ENCODE data around the gene ECI1.

Gene ECI1

DNA sequence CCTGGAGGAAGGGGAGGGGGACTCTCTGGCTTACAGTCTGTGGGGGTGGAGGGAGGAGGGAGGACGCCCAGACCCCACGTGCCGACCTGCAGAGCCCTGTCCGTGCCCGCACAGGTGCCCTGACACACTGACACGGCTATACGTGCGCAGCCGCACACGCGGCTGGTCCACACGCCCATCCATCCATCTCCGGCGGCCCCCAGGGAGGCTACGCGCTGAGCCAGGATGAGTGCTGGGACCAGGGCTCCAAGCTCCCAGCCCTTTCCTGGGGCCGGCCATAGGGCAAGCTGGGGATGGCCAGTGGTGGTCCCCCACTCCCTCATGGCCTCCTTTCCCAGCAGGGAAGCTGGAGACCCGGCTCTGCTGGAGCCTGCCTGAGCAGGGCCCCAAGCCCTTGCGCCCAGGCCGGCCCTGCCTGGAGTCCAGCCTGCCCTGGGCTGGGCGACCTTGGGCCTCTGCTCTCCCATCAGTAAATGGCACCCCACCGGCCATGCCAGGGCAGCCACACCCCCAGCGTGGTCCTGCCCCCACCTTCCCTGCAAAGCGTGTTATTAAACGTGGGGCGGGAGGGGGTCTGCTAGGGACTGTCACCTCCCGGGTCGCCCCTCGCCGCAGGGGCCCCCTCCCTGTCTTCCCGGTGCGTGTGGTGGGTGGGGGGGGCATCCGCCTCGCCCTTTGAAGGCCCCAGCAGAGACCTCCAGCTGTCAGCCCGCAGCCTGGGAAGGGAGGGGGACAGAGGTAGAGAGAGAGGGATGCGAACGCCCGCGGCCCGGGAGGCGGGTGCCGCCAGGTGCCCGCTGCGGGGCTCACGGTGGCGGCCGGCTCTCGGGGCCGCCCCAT is 55.8 kb downstream of the ECI1 start:
- Histone ChIP-seq H3K27ac (ENCODE audit: low read length) (no peak overlapping the region), H3K27me3 (ENCODE audit: insufficient read depth, low read length) (peaks cover 52% of the 10 kb centered on the region), H3K9ac (ENCODE audit: low read depth, low read length) (no peak overlapping the region), H3K36me3 (ENCODE audit: insufficient read depth, low read depth, low read length) (no peaks in the 10 kb centered on the region), H3K9me3 (ENCODE audit: insufficient read depth, low read depth, low read length) (no peaks in the 10 kb centered on the region), H3K4me3 (ENCODE audit: low read length) (peak overlapping the region; percentile 48; the same call in 1 of the 2 replicates), H3K4me1 (ENCODE audit: insufficient read depth, low read length) (no peaks in the 10 kb centered on the region)

DNA sequence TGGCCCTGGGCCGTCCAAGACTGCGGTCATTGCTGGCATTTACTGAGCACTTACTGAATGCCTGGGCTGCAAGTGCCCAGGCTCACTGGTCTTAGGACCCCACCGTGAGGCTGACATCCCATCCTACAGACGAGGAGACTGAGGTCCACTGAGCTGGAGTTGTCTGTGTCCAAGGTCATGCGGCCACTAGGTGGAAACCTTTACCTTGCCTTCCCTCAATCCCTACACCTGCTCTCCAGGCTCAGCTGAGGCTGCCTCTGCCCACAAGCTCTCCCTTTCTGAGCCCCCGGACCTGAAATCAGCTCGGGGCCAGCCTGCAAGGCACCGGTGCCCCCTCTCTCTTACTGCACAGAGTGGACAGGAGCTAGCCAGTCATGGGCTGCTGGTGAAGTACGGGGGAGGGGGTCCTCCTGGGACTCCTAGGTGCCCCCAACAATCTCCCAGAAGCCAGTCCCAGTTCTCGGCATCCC is 56.5 kb downstream of the ECI1 start:
- Histone ChIP-seq H3K9me3 (ENCODE audit: insufficient read depth, low read depth, low read length) (no peaks in the 10 kb centered on the region), H3K4me1 (ENCODE audit: insufficient read depth, low read length) (no peaks in the 10 kb centered on the region), H3K27ac (ENCODE audit: low read length) (no peak overlapping the region), H3K9ac (ENCODE audit: low read depth, low read length) (no peak overlapping the region), H3K36me3 (ENCODE audit: insufficient read depth, low read depth, low read length) (no peaks in the 10 kb centered on the region), H3K4me3 (ENCODE audit: low read length) (peak overlapping the region; percentile 48; the same call in 1 of the 2 replicates), H3K27me3 (ENCODE audit: insufficient read depth, low read length) (peaks cover 46% of the 10 kb centered on the region)

DNA sequence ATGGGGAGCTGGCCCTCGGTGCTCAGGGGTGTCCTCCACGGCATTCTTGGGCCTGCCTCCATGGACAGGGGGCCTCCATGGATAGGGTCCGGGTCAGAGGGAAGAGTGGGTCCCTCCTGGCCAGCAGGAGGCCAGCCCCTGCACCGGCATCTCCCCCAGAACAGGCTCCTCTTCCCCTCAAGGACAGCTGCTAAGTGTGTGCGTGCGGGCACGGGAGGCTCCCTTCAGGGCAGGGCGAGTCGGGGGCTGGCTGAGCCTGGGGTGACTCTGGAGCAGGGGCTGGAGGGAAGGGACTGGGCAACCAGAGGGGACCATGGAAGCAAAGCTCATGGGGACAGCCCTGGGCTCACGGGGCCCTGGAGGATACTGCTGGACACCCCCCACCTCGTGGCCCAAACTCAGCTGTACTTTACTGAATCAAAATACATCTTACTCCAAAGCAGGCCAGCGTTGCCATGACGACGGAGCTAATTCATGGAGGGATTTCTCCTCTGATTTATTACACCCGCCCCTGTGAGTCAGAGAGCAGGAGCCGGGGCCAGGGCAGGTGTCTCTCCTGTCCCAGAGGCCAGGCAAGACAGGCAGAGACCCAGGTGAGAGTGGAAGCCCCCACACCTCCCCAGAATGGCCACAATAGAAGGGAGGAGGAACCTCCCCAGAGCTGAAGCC is 57.1 kb downstream of the ECI1 start:
- Histone ChIP-seq H3K27ac (ENCODE audit: low read length) (no peak overlapping the region), H3K9ac (ENCODE audit: low read depth, low read length) (no peak overlapping the region), H3K4me3 (ENCODE audit: low read length) (no peak overlapping the region), H3K9me3 (ENCODE audit: insufficient read depth, low read depth, low read length) (no peaks in the 10 kb centered on the region), H3K36me3 (ENCODE audit: insufficient read depth, low read depth, low read length) (no peaks in the 10 kb centered on the region), H3K27me3 (ENCODE audit: insufficient read depth, low read length) (peaks cover 40% of the 10 kb centered on the region), H3K4me1 (ENCODE audit: insufficient read depth, low read length) (no peaks in the 10 kb centered on the region)

GRCh38 chr16:2191446-2191706 is 60.0 kb downstream of the ECI1 start:
- H3K36me3 ChIP-seq (ENCODE audit: insufficient read depth, low read depth, low read length) = no peaks in the 10 kb centered on the region
- H3K9ac ChIP-seq (ENCODE audit: low read depth, low read length) = no peak overlapping the region
- no peak overlapping the region for H3K27ac ChIP-seq (ENCODE audit: low read length)
- no peak overlapping the region for H3K4me3 ChIP-seq (ENCODE audit: low read length)
- H3K9me3 ChIP-seq (ENCODE audit: insufficient read depth, low read depth, low read length) = no peaks in the 10 kb centered on the region
- H3K4me1 ChIP-seq (ENCODE audit: insufficient read depth, low read length) = no peaks in the 10 kb centered on the region
- H3K27me3 ChIP-seq (ENCODE audit: insufficient read depth, low read length) = peaks cover 14% of the 10 kb centered on the region

DNA sequence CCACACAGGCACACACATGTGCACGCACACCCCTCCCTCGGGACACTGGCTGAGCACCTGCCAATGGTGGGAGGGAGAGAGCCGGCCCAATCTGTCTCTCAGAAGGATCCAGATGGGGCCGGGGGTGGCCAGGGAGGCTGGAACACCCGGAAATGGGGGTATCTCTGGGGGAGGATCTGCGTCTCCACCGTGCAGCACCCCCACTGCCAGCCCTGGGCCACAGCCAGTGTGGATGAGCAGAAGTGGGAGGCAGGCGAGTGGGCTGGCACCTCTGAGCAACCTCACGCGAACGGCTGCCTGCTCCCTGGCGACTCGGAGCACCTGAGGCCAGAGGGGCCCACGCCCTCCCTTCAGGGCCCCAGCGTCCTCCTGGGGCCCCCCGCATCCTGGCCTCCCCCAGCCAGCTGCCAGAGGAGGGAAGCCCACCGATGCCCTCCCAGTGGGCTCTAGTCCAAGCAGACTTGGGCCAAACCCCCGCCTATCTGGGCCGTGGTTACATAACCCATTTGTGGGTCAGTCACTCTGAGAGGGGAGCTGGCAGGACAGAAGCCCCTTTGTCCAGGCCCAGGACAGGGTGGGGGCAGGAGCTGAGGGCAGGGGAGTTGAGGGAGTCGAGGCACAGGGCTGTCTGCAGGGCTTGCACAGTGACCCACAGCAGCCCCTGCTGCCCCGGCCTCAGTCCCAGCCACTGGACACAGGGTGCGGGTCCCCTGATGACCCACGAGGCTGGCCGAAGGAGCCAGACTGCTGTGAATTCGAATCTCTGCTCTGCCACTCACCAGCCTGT is 60.5 kb downstream of the ECI1 start:
- Histone ChIP-seq H3K36me3 (ENCODE audit: insufficient read depth, low read depth, low read length) (no peaks in the 10 kb centered on the region), H3K9ac (ENCODE audit: low read depth, low read length) (no peak overlapping the region), H3K4me3 (ENCODE audit: low read length) (no peak overlapping the region), H3K27ac (ENCODE audit: low read length) (no peak overlapping the region), H3K27me3 (ENCODE audit: insufficient read depth, low read length) (peaks cover 13% of the 10 kb centered on the region), H3K4me1 (ENCODE audit: insufficient read depth, low read length) (no peaks in the 10 kb centered on the region), H3K9me3 (ENCODE audit: insufficient read depth, low read depth, low read length) (no peaks in the 10 kb centered on the region)

- Histone ChIP-seq H3K4me1 (ENCODE audit: insufficient read depth, low read length) (no peaks in the 10 kb centered on the region), H3K9me3 (ENCODE audit: insufficient read depth, low read depth, low read length) (no peaks in the 10 kb centered on the region), H3K4me3 (ENCODE audit: low read length) (no peak overlapping the region), H3K36me3 (ENCODE audit: insufficient read depth, low read depth, low read length) (no peaks in the 10 kb centered on the region), H3K27me3 (ENCODE audit: insufficient read depth, low read length) (peaks cover 6% of the 10 kb centered on the region; the same call in 1 of the 2 replicates), H3K9ac (ENCODE audit: low read depth, low read length) (no peak overlapping the region), H3K27ac (ENCODE audit: low read length) (no peak overlapping the region)
Observed at GRCh38 chr16:2190002-2190658, 61.3 kb downstream of the ECI1 start.

All from iPS-20b (cell line).